HL-60 (cell line): ENCODE results near the gene CCDC142.
"Not testable (repeated sequence)": the region's sequence is repeated elsewhere in the genome, so short reads cannot be mapped to it uniquely, and the experiment has no call there.

Experiments used
- DNase-seq, 2 experiments: peaks; one replicate each; pipeline ENCODE4 v3.0.0-alpha.2; 2010 to 2020; ENCODE audit warnings: low read depth in 1 of 2, low spot score in 1 of 2
- H3K27ac ChIP-seq: fragments of 250-450 bp; sonication (Bioruptor Pico); replicated peaks from 2 replicates; pipeline ENCODE4 v1.5.1; 2020; ENCODE audit warnings: mild to moderate bottlenecking, moderate library complexity
- H3K27me3 ChIP-seq: fragments of 250-450 bp; sonication (Bioruptor Pico); 2 replicates; pipeline ENCODE4 v1.5.1; 2021; ENCODE audit warnings: mild to moderate bottlenecking, moderate library complexity; ENCODE audit not compliant: insufficient read depth, poor library complexity, severe bottlenecking
- H3K4me3 ChIP-seq: replicated peaks from 2 replicates; pipeline ENCODE4 v1.5.1; 2011; ENCODE audit warnings: mild to moderate bottlenecking, control low read depth, low read length; ENCODE audit not compliant: insufficient read depth
- GABPA ChIP-seq: IDR thresholded peaks from 2 replicates; pipeline ENCODE4 v1.6.1; 2012; ENCODE audit warnings: low read depth
- POLR2AphosphoS5 ChIP-seq: IDR thresholded peaks from 2 replicates; pipeline ENCODE4 v1.6.1; 2012; ENCODE audit warnings: low read depth
- SPI1 ChIP-seq: IDR thresholded peaks from 2 replicates; pipeline ENCODE4 v1.6.1; 2012; ENCODE audit warnings: low read depth, mild to moderate bottlenecking, borderline replicate concordance
- TF ChIP-seq, protein P1 (sequence below): IDR thresholded peaks from one replicate; pipeline ENCODE4 v1.5.1; 2011; ENCODE audit warnings: low read length, control low read depth, inconsistent platforms; ENCODE audit not compliant: insufficient read depth
- TF ChIP-seq, protein P2 (sequence below): IDR thresholded peaks from 2 replicates; pipeline ENCODE4 v1.6.1; 2012; ENCODE audit warnings: low read depth; ENCODE audit not compliant: insufficient replicate concordance

Gene CCDC142

DNA sequence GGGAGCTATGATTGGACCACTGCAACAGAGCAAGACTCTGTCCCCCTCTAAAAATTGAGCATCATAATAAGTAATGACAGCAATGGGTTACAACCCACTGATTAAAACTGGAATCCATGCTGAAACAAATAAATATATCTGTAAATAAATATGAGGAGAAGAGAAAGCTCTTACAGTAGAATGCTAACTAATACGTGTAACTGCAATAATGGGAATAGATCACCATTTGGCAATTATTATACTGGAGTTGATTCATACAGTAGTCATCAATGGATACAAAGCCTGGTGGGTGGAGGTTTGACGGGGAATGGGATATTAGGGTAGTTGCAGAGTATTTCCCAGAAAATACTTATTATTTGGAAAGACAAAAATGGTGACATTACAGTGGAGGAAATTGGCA is 34.0 kb downstream of the CCDC142 start:
- no peak for DNase-seq
- H3K27me3 ChIP-seq: peaks cover 6% of the 10 kb centered on the region

DNA sequence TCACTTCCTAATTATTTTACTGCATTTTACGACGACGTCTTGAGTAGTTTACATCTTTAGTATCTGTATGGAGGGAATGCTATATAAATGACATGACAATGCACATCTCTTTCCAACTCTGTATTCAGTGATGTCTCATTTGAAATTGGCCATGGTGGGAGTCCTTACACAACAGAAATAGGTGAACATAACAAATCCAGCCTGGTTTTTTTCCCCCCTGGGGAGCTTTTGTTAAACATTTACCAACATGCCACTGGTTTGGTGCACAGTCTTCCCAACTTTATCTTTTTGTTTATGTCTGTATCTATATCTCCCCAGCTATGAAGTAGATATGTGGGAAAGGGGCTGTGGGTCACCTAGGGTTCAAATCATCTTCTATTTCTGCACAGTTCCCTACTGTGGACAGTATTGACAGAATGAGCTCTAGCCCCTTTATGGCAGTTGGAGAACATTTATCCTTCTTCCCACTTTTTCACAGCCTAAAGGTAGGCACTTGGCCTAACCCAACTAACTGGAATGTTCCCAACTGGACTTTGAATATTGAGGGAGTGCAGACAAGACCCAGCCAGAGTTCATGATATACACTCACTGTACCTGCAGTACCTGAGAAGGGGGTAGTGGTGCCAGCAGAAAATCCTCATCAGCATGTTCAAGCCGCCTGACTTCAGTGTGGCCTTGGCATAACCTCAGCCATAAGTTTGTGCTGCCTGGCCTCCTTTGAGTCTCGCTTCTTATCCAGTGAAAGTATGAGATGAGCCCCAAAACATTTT is 35.4 kb downstream of the CCDC142 start:
- no peak for TF ChIP-seq GABPA
- TF ChIP-seq, protein P1, sequence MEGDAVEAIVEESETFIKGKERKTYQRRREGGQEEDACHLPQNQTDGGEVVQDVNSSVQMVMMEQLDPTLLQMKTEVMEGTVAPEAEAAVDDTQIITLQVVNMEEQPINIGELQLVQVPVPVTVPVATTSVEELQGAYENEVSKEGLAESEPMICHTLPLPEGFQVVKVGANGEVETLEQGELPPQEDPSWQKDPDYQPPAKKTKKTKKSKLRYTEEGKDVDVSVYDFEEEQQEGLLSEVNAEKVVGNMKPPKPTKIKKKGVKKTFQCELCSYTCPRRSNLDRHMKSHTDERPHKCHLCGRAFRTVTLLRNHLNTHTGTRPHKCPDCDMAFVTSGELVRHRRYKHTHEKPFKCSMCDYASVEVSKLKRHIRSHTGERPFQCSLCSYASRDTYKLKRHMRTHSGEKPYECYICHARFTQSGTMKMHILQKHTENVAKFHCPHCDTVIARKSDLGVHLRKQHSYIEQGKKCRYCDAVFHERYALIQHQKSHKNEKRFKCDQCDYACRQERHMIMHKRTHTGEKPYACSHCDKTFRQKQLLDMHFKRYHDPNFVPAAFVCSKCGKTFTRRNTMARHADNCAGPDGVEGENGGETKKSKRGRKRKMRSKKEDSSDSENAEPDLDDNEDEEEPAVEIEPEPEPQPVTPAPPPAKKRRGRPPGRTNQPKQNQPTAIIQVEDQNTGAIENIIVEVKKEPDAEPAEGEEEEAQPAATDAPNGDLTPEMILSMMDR: no peak
- TF ChIP-seq SPI1: no peak
- TF ChIP-seq, protein P2, sequence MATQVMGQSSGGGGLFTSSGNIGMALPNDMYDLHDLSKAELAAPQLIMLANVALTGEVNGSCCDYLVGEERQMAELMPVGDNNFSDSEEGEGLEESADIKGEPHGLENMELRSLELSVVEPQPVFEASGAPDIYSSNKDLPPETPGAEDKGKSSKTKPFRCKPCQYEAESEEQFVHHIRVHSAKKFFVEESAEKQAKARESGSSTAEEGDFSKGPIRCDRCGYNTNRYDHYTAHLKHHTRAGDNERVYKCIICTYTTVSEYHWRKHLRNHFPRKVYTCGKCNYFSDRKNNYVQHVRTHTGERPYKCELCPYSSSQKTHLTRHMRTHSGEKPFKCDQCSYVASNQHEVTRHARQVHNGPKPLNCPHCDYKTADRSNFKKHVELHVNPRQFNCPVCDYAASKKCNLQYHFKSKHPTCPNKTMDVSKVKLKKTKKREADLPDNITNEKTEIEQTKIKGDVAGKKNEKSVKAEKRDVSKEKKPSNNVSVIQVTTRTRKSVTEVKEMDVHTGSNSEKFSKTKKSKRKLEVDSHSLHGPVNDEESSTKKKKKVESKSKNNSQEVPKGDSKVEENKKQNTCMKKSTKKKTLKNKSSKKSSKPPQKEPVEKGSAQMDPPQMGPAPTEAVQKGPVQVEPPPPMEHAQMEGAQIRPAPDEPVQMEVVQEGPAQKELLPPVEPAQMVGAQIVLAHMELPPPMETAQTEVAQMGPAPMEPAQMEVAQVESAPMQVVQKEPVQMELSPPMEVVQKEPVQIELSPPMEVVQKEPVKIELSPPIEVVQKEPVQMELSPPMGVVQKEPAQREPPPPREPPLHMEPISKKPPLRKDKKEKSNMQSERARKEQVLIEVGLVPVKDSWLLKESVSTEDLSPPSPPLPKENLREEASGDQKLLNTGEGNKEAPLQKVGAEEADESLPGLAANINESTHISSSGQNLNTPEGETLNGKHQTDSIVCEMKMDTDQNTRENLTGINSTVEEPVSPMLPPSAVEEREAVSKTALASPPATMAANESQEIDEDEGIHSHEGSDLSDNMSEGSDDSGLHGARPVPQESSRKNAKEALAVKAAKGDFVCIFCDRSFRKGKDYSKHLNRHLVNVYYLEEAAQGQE: no peak
- TF ChIP-seq POLR2AphosphoS5: no peak
- no peak for DNase-seq
- H3K4me3 ChIP-seq: no peak overlapping the region
- no peak overlapping the region for H3K27ac ChIP-seq
- H3K27me3 ChIP-seq: peaks cover 17% of the 10 kb centered on the region

More for the DNA sequence above, 34.0 kb downstream of the CCDC142 start:
- Histone ChIP-seq H3K27ac (no peak overlapping the region), H3K4me3 (no peak overlapping the region)
- TF ChIP-seq POLR2AphosphoS5: no peak
- TF ChIP-seq SPI1: no peak
- TF ChIP-seq GABPA: no peak
- TF ChIP-seq, protein P2: no peak

DNA sequence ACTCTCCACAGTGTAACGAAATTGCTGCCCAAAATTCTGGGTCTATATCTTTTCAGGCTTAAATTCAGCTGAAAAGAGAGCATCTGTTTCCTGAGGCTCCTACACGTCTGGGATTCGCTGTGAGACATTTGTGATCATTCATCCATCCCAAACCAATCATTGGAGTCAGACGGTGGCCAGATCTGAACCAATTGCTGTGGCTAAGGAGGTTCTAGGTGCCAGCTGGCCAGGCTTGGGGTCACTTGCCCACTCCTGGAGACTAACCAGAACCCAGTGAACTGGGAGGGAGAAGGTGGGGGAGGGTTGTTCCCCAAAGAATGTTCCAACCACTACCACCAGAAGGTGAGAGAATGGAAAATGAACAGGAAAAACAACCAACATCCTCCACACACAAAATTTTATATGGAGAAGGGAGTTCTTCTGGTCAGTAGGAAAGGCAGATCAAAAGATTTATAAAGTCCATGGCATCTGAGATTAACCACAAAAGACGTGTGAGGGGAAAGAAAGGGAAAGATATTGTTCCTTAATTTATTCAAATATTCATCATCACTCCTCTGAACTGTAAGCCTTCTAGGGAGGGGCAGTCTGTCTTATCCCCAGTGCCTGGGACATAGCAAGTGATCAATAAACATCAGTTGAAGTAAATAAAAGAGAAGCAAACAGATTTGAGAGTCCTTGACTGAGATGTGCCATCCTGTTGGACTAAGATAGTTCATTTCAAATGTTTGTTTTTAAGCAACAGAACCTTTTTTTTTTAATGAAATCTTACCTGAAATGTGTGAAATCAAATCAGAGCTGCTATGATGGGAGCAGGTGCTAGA is 38.1 kb downstream of the CCDC142 start:
- TF ChIP-seq SPI1: no peak
- TF ChIP-seq POLR2AphosphoS5: no peak
- no peak for TF ChIP-seq GABPA
- TF ChIP-seq, protein P2: no peak
- TF ChIP-seq, protein P1: no peak

DNA sequence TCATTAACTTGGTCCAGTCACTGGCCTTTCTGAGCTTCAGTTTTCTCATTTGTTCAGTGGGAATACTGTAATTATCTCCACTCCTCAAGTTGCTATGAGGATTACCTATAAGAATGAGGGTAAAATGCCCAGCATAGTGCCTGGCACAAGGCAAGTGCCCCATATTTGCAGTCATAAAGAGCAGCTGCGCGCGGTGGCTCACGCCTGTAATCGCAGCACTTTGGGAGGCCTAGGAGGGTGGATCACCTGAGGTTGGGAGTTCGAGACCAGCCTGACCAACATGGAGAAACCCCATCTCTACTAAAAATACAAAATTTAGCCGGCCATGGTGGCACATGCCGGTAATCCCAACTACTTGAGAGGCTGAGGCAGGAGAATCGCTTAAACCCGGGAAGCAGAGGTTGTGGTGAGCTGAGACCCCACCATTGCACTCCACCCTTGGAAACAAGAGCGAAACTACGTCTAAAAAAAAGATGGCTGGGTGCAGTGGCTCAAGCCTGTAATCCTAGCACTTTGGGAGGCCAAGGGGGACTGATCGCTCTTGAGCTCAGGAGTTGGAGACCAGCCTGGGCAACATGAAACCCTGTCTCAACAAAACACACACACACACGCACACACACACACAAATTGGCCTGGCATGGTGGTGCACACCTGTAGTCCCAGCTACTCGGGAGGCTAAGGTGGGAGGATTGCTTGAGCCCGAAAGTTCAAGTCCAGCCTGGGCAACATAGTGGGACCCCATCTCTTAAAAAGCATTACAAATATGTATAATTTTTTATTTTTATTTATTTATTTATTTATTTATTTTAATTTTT is 40.1 kb downstream of the CCDC142 start:
- DNase-seq, H3K27ac ChIP-seq, H3K4me3 ChIP-seq: not testable (repeated sequence)
- peaks cover 54% of the 10 kb centered on the region for H3K27me3 ChIP-seq

More for the DNA sequence above, 38.1 kb downstream of the CCDC142 start:
- DNase-seq: no peak
- no peak overlapping the region for H3K27ac ChIP-seq
- no peak overlapping the region for H3K4me3 ChIP-seq
- peaks cover 44% of the 10 kb centered on the region for H3K27me3 ChIP-seq
